ENCODE measurements around the gene SPATS2. TPM values are rescaled to one million over a fixed set of nuclear protein-coding genes. Genes with fewer than 3 reads are reported as not detected.
A peak's percentile ranks its signal among the peaks of the same experiment; 100 is the strongest.

Gene SPATS2
- total and polyA plus RNA-seq, 10 of the 15 experiments (the other 5 are each of a cell fraction or from before 2014, with no cell fraction given), result 9.0 to 54.2 (median 27.5) TPM

DNA sequence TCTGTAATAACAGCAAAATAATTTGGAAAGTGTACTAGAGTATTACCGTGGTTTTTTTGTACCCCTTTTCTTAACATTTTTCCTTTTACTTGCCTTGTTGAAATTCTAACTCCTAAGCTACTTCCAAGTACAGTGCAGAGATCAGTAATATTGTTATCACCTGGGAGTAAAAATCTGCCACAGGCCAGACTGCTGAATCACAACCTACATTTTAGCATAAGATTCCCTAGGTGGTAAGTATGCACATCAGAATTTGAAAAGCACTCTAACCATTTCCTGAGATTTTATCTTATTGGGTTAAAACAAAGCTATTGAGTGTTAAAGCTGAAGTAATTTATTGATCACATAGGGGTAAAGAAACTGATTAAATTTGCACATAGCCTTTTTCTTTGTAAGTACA lies 116.4 kb downstream of the SPATS2 start:
- DNase-seq (ENCODE audit: low read depth, low spot score), result no peak
- no peak for FAIRE-seq
- Histone ChIP-seq H3K4me3 (no peak overlapping the region), H3K4me1 (ENCODE audit: control insufficient read depth, insufficient read depth, low read length) (peaks cover 5% of the 10 kb centered on the region), H2AFZ (ENCODE audit: control insufficient read depth, low read depth, low read length) (no peak overlapping the region), H3K27me3 (replicated peaks in 1 of 2; ENCODE audit: control insufficient read depth in 2 of 2, insufficient read depth in 2 of 2, low read length in 1 of 2) (no peaks in the 10 kb centered on the region), H3K79me2 (ENCODE audit: control insufficient read depth, insufficient read depth, low read length) (peaks cover 2% of the 10 kb centered on the region), H3K27ac (ENCODE audit: control insufficient read depth, insufficient read depth) (no peak overlapping the region), H4K20me1 (ENCODE audit: control insufficient read depth, insufficient read depth) (no peaks in the 10 kb centered on the region), H3K4me2 (ENCODE audit: control insufficient read depth, insufficient read depth) (no peak overlapping the region), H3K9ac (ENCODE audit: control insufficient read depth, insufficient read depth, low read length) (no peak overlapping the region), H3K9me3 (replicated peaks; ENCODE audit: control insufficient read depth, insufficient read depth, low read length) (no peaks in the 10 kb centered on the region), H3K36me3 (ENCODE audit: control insufficient read depth in 2 of 2, insufficient read depth in 2 of 2, low read length in 1 of 2) (peaks cover 7 to 17% of the 10 kb centered on the region in 2 experiments; a peak in 3 of 4 replicates)
- RAD21 ChIA-PET (ENCODE audit: unreplicated experiment), result interaction anchor here (0.7 to 1.6 kb wide), 5 partner anchors 22 to 116 kb away, joined by 3 to 5 read pairs (median 3); partner anchors contain the start of gene SPATS2
- TF ChIP-seq HCFC1 (IDR thresholded peaks at IDR 0.05; ENCODE audit: low read length) (no peak), STAT1 (conservative IDR thresholded peaks at IDR 0.05) (no peak)
- no peak for ATAC-seq
- 100% methylated on average over 1 of the region's 1 CpG for WGBS (ENCODE audit: insufficient coverage, insufficient replicate concordance, low lambda C conversion rate, missing lambda C conversion rate)
- intact Hi-C loops (cut with micrococcal nuclease; ENCODE audit: unreplicated experiment) (no loop called here), in situ Hi-C loops (cut with MboI) (no loop called here)
- SMC1A ChIA-PET (ENCODE audit: uncharacterized antibody, unreplicated experiment), result interaction anchor here (1.2 to 5.2 kb wide), 5 partner anchors 11 to 125 kb away, joined by 3 to 29 read pairs (median 8); no protein-coding TSS in a partner anchor
- TSS peak; percentile 25 for BruUV-seq (replicated peaks)
- CTCF ChIA-PET, result interaction anchor here (0.9 to 4.7 kb wide), 8 partner anchors 10 to 130 kb away, joined by 3 to 31 read pairs (median 4); partner anchors contain the start of gene SPATS2
- POLR2A ChIA-PET, result interaction anchor here (0.6 to 1.9 kb wide), 5 partner anchors 13 to 1131 kb away, joined by 3 to 9 read pairs (median 6); partner anchors contain the start of genes KCNH3 and SPATS2

GRCh38 chr12:49487605-49488004 lies 120.3 kb downstream of the SPATS2 start:
- Histone ChIP-seq H3K79me2 (ENCODE audit: control insufficient read depth, insufficient read depth, low read length) (no peaks in the 10 kb centered on the region), H2AFZ (ENCODE audit: control insufficient read depth, low read depth, low read length) (no peak overlapping the region), H3K36me3 (ENCODE audit: control insufficient read depth in 2 of 2, insufficient read depth in 2 of 2, low read length in 1 of 2) (peaks cover 4 to 22% of the 10 kb centered on the region in 2 experiments), H3K9me3 (replicated peaks; ENCODE audit: control insufficient read depth, insufficient read depth, low read length) (no peaks in the 10 kb centered on the region), H3K27ac (ENCODE audit: control insufficient read depth, insufficient read depth) (no peak overlapping the region), H3K4me1 (ENCODE audit: control insufficient read depth, insufficient read depth, low read length) (peaks cover 5% of the 10 kb centered on the region), H3K27me3 (replicated peaks in 1 of 2; ENCODE audit: control insufficient read depth in 2 of 2, insufficient read depth in 2 of 2, low read length in 1 of 2) (no peaks in the 10 kb centered on the region), H4K20me1 (ENCODE audit: control insufficient read depth, insufficient read depth) (no peaks in the 10 kb centered on the region), H3K4me3 (no peak overlapping the region), H3K9ac (ENCODE audit: control insufficient read depth, insufficient read depth, low read length) (no peak overlapping the region), H3K4me2 (ENCODE audit: control insufficient read depth, insufficient read depth) (no peak overlapping the region)
- intact Hi-C loops (cut with micrococcal nuclease; ENCODE audit: unreplicated experiment) (no loop called here), in situ Hi-C loops (cut with MboI) (no loop called here)
- ChIA-PET RAD21 (ENCODE audit: unreplicated experiment) (interaction anchor here (1.0 to 1.5 kb wide), 4 partner anchors 24 to 129 kb away, joined by 3 to 4 read pairs (median 4); no protein-coding TSS in a partner anchor), CTCF (interaction anchor here (0.6 to 2.7 kb wide), 8 partner anchors 24 to 773 kb away, joined by 3 to 9 read pairs (median 4); no protein-coding TSS in a partner anchor), POLR2A (interaction anchor here (1.0 kb wide), 1 partner anchor 112 kb away, joined by 3 read pairs; no protein-coding TSS in a partner anchor), SMC1A (ENCODE audit: uncharacterized antibody, unreplicated experiment) (interaction anchor here (0.6 to 1.5 kb wide), 8 partner anchors 8 to 68 kb away, joined by 3 to 4 read pairs (median 4); no protein-coding TSS in a partner anchor)
- FAIRE-seq, result no peak
- peak; percentile 13 for DNase-seq (ENCODE audit: low read depth, low spot score)
- 91% methylated on average over 2 of the region's 2 CpGs for WGBS (ENCODE audit: insufficient coverage, insufficient replicate concordance, low lambda C conversion rate, missing lambda C conversion rate)
- peak; percentile 38; the same call in 2 of the 3 replicates for ATAC-seq
- TF ChIP-seq BHLHE40 (IDR thresholded peaks at IDR 0.05; ENCODE audit: borderline replicate concordance in 1 of 2, low read depth in 2 of 2, low read length in 1 of 2) (peak in 1 of 2 experiments; percentile 44; a peak in 2 of 4 replicates), MEF2B (IDR thresholded peaks at IDR 0.05; ENCODE audit: partially characterized antibody, poor library complexity, severe bottlenecking) (peak; percentile 38), RUNX3 (IDR thresholded peaks at IDR 0.05; ENCODE audit: low read length) (peak; percentile 43), RAD21 (IDR thresholded peaks at IDR 0.05; ENCODE audit: insufficient read depth, low read depth, low read length) (no peak), IKZF1 (conservative IDR thresholded peaks at IDR 0.05) (peak; percentile 27; the same call in 1 of the 2 replicates), SUZ12 (IDR thresholded peaks at IDR 0.05; ENCODE audit: unreplicated experiment) (no peak), POLR2AphosphoS2 (IDR thresholded peaks at IDR 0.05; ENCODE audit: low read depth, low read length) (no peak)
- BruUV-seq (replicated peaks), result no TSS peak
